GM12878 (cell line): Measurements from ENCODE around the gene MDFIC.

Experiments
- CHD4 ChIP-seq: fragments of 200-600 bp; sonication (generic); IDR thresholded peaks from 2 replicates; pipeline ENCODE4 v1.6.1; 2016; ENCODE audit warnings: mild to moderate bottlenecking
- CREM ChIP-seq: IDR thresholded peaks from 2 replicates; pipeline ENCODE4 v1.6.1; 2014; ENCODE audit warnings: antibody characterized with exemption, low read depth
- CTCF ChIP-seq, 3 experiments: IDR thresholded peaks in 2 of 3; conservative IDR thresholded peaks in 1 of 3; 2 replicates each; pipeline ENCODE4 v1.5.1; 2011; ENCODE audit warnings: low read depth in 3 of 3, low read length in 3 of 3, mild to moderate bottlenecking in 3 of 3, control low read depth in 2 of 3, moderate library complexity in 2 of 3, inconsistent platforms in 1 of 3, mixed read lengths in 1 of 3; ENCODE audit not compliant: control insufficient read depth in 2 of 3, insufficient read depth in 1 of 3; ENCODE audit errors: extremely low read depth in 1 of 3
- MAX ChIP-seq: IDR thresholded peaks from 2 replicates; pipeline ENCODE4 v1.6.1; 2012; ENCODE audit warnings: low read depth, low read length, improper control_type of control experiment
- PML ChIP-seq: IDR thresholded peaks from 2 replicates; pipeline ENCODE4 v1.6.1; 2012; ENCODE audit warnings: low read length, inconsistent platforms
- SIN3A ChIP-seq: IDR thresholded peaks from 2 replicates; pipeline ENCODE4 v1.6.1; 2012; ENCODE audit warnings: low read depth, low read length, improper control_type of control experiment

- TF ChIP-seq PML (no peak), CREM (no peak), CTCF (IDR thresholded peaks at IDR 0.05 in 2 of 3, conservative IDR thresholded peaks at IDR 0.05 in 1 of 3; ENCODE audit: control insufficient read depth in 2 of 3, extremely low read depth in 1 of 3, insufficient read depth in 1 of 3, low read depth in 3 of 3, low read length in 3 of 3) (no peak), CHD4 (no peak), SIN3A (no peak), MAX (no peak)
Measured at GRCh38 chr7:114938785-114939184, 16.9 kb downstream of the MDFIC start.
